Measurements from ENCODE around the gene CDC25C. TPM values are rescaled to one million over a fixed set of nuclear protein-coding genes. Genes with fewer than 3 reads are reported as not detected.

CDC25C gene
- total RNA-seq, 1 donor from 2014 or later: 22.7 TPM

DNA sequence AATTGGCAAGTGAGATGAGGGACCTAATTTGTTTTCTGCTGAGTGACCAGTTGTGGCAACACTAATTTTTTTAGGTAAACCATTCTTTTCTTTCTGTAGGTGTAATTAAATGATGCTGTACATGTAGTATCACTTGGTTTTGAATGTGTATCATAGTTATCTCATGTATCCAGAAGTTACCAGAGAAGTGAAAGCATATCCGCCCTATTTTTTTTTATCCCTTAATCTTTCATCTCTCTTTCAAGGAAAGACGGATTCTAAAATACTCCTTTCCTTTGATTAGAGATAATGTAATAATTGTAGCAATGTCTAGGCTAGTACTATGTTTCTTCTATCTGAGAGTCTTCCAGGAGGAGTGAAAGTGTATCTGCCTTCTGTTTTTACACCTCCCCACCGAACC is 28.0 kb upstream of the CDC25C start:
- H3K4me3 Mint-ChIP-seq: peak overlapping the region; percentile 27
- H3K27ac Mint-ChIP-seq (ENCODE audit: unreplicated experiment): no peak overlapping the region
- peaks cover 3% of the 10 kb centered on the region for H3K36me3 Mint-ChIP-seq (ENCODE audit: low read depth)
- peaks cover 30% of the 10 kb centered on the region for H3K4me1 Mint-ChIP-seq
- no peaks in the 10 kb centered on the region for H3K9me3 Mint-ChIP-seq
- no peak for TF ChIP-seq CTCF (conservative IDR thresholded peaks at IDR 0.05)
- no peaks in the 10 kb centered on the region for H3K27me3 Mint-ChIP-seq (ENCODE audit: low read depth)
- DNase-seq (ENCODE audit: low read depth, low spot score): no peak

- H3K27me3 Mint-ChIP-seq (ENCODE audit: low read depth): no peaks in the 10 kb centered on the region
- peaks cover 24% of the 10 kb centered on the region for H3K4me1 Mint-ChIP-seq
- H3K4me3 Mint-ChIP-seq: peak overlapping the region; percentile 93
- no peak for TF ChIP-seq CTCF (conservative IDR thresholded peaks at IDR 0.05)
- H3K27ac Mint-ChIP-seq (ENCODE audit: unreplicated experiment): no peak overlapping the region
- DNase-seq (ENCODE audit: low read depth, low spot score): no peak
- H3K36me3 Mint-ChIP-seq (ENCODE audit: low read depth): peaks cover 21% of the 10 kb centered on the region
- H3K9me3 Mint-ChIP-seq: peaks cover 15% of the 10 kb centered on the region
Observed at GRCh38 chr5:138354926-138355378, 23.3 kb upstream of the CDC25C start.

- Mint-ChIP-seq H3K9me3 (peaks cover 15% of the 10 kb centered on the region), H3K27ac (ENCODE audit: unreplicated experiment) (no peak overlapping the region), H3K4me1 (peaks cover 24% of the 10 kb centered on the region), H3K27me3 (ENCODE audit: low read depth) (no peaks in the 10 kb centered on the region), H3K36me3 (ENCODE audit: low read depth) (peaks cover 20% of the 10 kb centered on the region), H3K4me3 (peak overlapping the region; percentile 93)
- TF ChIP-seq CTCF (conservative IDR thresholded peaks at IDR 0.05): no peak
- DNase-seq (ENCODE audit: low read depth, low spot score): no peak
Observed at GRCh38 chr5:138354387-138354786, 22.8 kb upstream of the CDC25C start.

- peak overlapping the region; percentile 95 for H3K27ac Mint-ChIP-seq (ENCODE audit: unreplicated experiment)
- TF ChIP-seq CTCF (conservative IDR thresholded peaks at IDR 0.05): no peak
Observed at GRCh38 chr5:138353560-138354080, 22.0 kb upstream of the CDC25C start.

GRCh38 chr5:138352722-138353559 is 21.3 kb upstream of the CDC25C start:
- peaks cover 20% of the 10 kb centered on the region for H3K36me3 Mint-ChIP-seq (ENCODE audit: low read depth)
- H3K4me3 Mint-ChIP-seq: peak overlapping the region; percentile 93
- H3K4me1 Mint-ChIP-seq: peaks cover 24% of the 10 kb centered on the region
- peak; percentile 40 for DNase-seq (ENCODE audit: low read depth, low spot score)
- H3K9me3 Mint-ChIP-seq: peaks cover 15% of the 10 kb centered on the region
- peak; percentile 15 for TF ChIP-seq CTCF (conservative IDR thresholded peaks at IDR 0.05)
- peak overlapping the region; percentile 95 for H3K27ac Mint-ChIP-seq (ENCODE audit: unreplicated experiment)
- H3K27me3 Mint-ChIP-seq (ENCODE audit: low read depth): no peaks in the 10 kb centered on the region

More at GRCh38 chr5:138353560-138354080, 22.0 kb upstream of the CDC25C start:
- peaks cover 15% of the 10 kb centered on the region for H3K9me3 Mint-ChIP-seq
- peak overlapping the region; percentile 93 for H3K4me3 Mint-ChIP-seq
- peaks cover 20% of the 10 kb centered on the region for H3K36me3 Mint-ChIP-seq (ENCODE audit: low read depth)
- DNase-seq (ENCODE audit: low read depth, low spot score): no peak
- peaks cover 24% of the 10 kb centered on the region for H3K4me1 Mint-ChIP-seq
- no peaks in the 10 kb centered on the region for H3K27me3 Mint-ChIP-seq (ENCODE audit: low read depth)
